ENCODE data around the gene TASP1. TPM values are rescaled to one million over a fixed set of nuclear protein-coding genes. Genes with fewer than 3 reads are reported as not detected.

Gene TASP1
- total and polyA plus RNA-seq, 8 donors: 2.9 to 33.8 (median 6.9) TPM

DNA sequence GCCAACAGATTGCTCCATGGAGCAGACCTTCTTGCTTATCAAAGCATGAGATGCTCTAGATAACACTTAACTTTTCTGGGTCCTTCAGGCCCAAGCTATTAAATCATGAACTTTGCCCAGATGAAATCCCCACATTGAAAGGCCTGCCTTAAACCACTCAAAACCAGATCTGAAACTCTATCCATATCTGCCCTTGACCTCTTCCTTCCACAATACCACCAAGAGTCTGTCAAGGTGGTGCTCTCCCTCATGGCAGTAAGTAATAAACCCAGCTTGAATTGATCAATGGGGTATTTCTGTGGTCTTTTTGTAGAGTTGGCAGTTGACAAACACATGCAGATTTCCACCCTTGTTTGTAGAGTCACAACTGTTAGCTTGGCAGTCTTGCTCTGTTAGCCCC lies 282.1 kb downstream of the TASP1 start:
- TF ChIP-seq, protein P1, sequence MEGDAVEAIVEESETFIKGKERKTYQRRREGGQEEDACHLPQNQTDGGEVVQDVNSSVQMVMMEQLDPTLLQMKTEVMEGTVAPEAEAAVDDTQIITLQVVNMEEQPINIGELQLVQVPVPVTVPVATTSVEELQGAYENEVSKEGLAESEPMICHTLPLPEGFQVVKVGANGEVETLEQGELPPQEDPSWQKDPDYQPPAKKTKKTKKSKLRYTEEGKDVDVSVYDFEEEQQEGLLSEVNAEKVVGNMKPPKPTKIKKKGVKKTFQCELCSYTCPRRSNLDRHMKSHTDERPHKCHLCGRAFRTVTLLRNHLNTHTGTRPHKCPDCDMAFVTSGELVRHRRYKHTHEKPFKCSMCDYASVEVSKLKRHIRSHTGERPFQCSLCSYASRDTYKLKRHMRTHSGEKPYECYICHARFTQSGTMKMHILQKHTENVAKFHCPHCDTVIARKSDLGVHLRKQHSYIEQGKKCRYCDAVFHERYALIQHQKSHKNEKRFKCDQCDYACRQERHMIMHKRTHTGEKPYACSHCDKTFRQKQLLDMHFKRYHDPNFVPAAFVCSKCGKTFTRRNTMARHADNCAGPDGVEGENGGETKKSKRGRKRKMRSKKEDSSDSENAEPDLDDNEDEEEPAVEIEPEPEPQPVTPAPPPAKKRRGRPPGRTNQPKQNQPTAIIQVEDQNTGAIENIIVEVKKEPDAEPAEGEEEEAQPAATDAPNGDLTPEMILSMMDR (IDR thresholded peaks at IDR 0.05): no peak
- no peak for TF ChIP-seq POLR2AphosphoS5 (IDR thresholded peaks at IDR 0.05)
- TF ChIP-seq EP300 (IDR thresholded peaks at IDR 0.05): no peak
- TF ChIP-seq POLR2A (IDR thresholded peaks at IDR 0.05): no peak
- Histone ChIP-seq H3K27me3 (no peaks in the 10 kb centered on the region), H3K4me3 (no peak overlapping the region), H3K27ac (no peak overlapping the region), H3K9me3 (no peaks in the 10 kb centered on the region), H3K36me3 (no peaks in the 10 kb centered on the region), H3K4me1 (no peaks in the 10 kb centered on the region)
- DNase-seq: no peak
- intact Hi-C loops (cut with DNase I; ENCODE audit: low total_unique reads): no loop called here

DNA sequence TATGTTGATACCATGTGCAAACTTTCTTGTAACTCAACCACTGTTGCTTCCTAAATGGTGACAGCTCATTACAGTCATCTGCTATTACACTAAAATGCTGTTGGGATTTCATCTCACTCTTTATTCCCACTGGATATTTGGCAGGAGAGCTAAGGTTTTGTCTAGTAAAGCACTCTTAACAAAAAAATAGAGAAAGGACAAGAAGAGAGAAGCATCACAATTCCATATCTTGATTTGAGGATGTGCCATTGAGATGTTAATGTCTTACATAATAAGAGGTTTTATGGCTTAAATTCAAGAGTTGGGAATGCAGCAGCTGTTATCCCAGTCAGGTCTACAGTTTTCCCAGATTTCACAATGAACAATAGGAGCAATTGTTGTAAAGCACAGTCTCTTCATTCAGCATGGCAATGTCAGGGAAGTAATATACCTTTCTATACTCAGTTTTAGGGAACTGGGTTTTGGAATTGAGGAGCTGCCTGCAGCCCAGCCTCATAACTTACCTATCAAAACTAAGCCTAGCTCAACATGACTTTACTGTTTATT lies 282.7 kb downstream of the TASP1 start:
- no peaks in the 10 kb centered on the region for H3K4me1 ChIP-seq
- intact Hi-C loops (cut with DNase I; ENCODE audit: low total_unique reads): no loop called here
- H3K27me3 ChIP-seq: no peaks in the 10 kb centered on the region
- DNase-seq: no peak
- no peak overlapping the region for H3K4me3 ChIP-seq
- H3K36me3 ChIP-seq: no peaks in the 10 kb centered on the region
- H3K27ac ChIP-seq: peak overlapping the region in 1 of 5 donors; percentile 64
- no peak for TF ChIP-seq EP300 (IDR thresholded peaks at IDR 0.05)
- TF ChIP-seq POLR2AphosphoS5 (IDR thresholded peaks at IDR 0.05): no peak
- TF ChIP-seq POLR2A (IDR thresholded peaks at IDR 0.05): no peak
- TF ChIP-seq, protein P1 (IDR thresholded peaks at IDR 0.05): no peak
- H3K9me3 ChIP-seq: no peaks in the 10 kb centered on the region

- Histone ChIP-seq H3K27ac (peak overlapping the region in 1 of 5 donors; percentile 64), H3K4me1 (no peaks in the 10 kb centered on the region), H3K9me3 (no peaks in the 10 kb centered on the region), H3K36me3 (no peaks in the 10 kb centered on the region), H3K4me3 (no peak overlapping the region), H3K27me3 (no peaks in the 10 kb centered on the region)
- 66 to 82% (median 77%) methylated on average over 3 of the region's 3 CpGs for WGBS, 5 donors
- TF ChIP-seq POLR2A (IDR thresholded peaks at IDR 0.05) (no peak), EP300 (IDR thresholded peaks at IDR 0.05) (no peak), POLR2AphosphoS5 (IDR thresholded peaks at IDR 0.05) (peak; percentile 6 to 61 (median 16))
- TF ChIP-seq, protein P1 (IDR thresholded peaks at IDR 0.05): no peak
- intact Hi-C loops (cut with DNase I; ENCODE audit: low total_unique reads): no loop called here
- DNase-seq: no peak
These were observed 283.3 kb downstream of the TASP1 start for GRCh38 chr20:13355411-13355810.

DNA sequence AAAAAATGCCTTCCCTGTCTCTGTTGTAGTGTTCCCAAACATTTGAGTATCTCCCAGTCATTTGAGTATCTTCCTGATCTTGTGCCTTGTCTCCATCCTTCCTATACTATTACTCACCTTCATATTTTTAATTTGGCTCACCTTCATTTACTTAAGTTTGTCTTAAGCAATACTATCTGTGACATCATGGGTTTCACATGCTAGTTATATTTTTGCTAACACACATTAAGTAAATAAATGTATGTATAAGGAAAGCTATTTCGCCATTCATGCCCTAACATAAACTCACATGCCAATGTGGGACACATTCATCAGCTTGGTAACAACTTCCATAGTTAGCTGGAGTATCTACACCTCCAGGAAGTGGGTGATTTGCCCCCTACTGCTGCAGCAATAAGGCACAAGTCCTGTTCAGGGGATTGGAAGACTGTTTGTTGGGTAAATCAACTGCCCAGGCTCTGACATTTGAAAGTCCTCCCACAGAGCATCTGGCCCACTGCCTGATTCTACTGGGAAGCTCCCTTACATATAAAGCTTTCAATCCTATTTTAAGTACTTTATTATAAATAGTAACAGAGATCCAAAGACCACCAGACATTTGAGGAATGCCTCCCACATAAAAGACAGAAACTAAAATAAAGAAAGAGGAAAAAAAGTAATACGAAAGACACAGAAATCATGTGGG lies 285.3 kb downstream of the TASP1 start:
- 87 to 96% (median 93%) methylated on average over 2 of the region's 2 CpGs for WGBS, 5 donors
- intact Hi-C loops (cut with DNase I; ENCODE audit: low total_unique reads): no loop called here
- no peak overlapping the region for H3K4me3 ChIP-seq
- H3K4me1 ChIP-seq: peaks cover 0 to 8% (median 0%) of the 10 kb centered on the region in 4 donors
- no peak for DNase-seq
- no peak overlapping the region for H3K27ac ChIP-seq
- TF ChIP-seq POLR2AphosphoS5 (IDR thresholded peaks at IDR 0.05) (no peak), POLR2A (IDR thresholded peaks at IDR 0.05) (no peak), EP300 (IDR thresholded peaks at IDR 0.05) (no peak)
- TF ChIP-seq, protein P1 (IDR thresholded peaks at IDR 0.05): no peak
- no peaks in the 10 kb centered on the region for H3K9me3 ChIP-seq
- no peaks in the 10 kb centered on the region for H3K27me3 ChIP-seq
- H3K36me3 ChIP-seq: no peaks in the 10 kb centered on the region
